Activated CD4-positive, alpha-beta T cell treated with anti-CD3 and anti-CD28 coated beads, Interleukin-10, Interleukin-2, amounts not matched to agents 100 ng/mL and 50 ng/mL, durations not matched to agents 16 hours and 8 hours (primary cell): ENCODE results near the gene DHTKD1.

Experiments used
- DNase-seq: peaks from one replicate; pipeline ENCODE4 v3.0.0-alpha.2; 2020

The DHTKD1 gene

GRCh38 chr10:12068449-12069269 lies at the start of gene DHTKD1:
DHTKD1 (plus strand) TSS chr10:12068954; CDS start chr10:12069034, 80 bp downstream.
- peak; percentile 99 for DNase-seq

GRCh38 chr10:12019283-12019971 lies 49.3 kb upstream of the DHTKD1 start:
- DNase-seq, result no peak

GRCh38 chr10:12020574-12020973 lies 48.2 kb upstream of the DHTKD1 start:
- no peak for DNase-seq

GRCh38 chr10:12022580-12023257 lies 46.0 kb upstream of the DHTKD1 start:
- peak; percentile 31 for DNase-seq

GRCh38 chr10:12025591-12025990 lies 43.2 kb upstream of the DHTKD1 start:
- no peak for DNase-seq

- no peak for DNase-seq
These were observed 41.2 kb upstream of the DHTKD1 start for GRCh38 chr10:12027539-12027938.

- no peak for DNase-seq
These were observed 37.4 kb upstream of the DHTKD1 start for GRCh38 chr10:12031404-12031803.

- DNase-seq, result no peak
These were observed 32.6 kb upstream of the DHTKD1 start for GRCh38 chr10:12036073-12036655.

- peak; percentile 70 for DNase-seq
These were observed 26.9 kb upstream of the DHTKD1 start for GRCh38 chr10:12041766-12042408.

- peak; percentile 46 for DNase-seq
These were observed 26.4 kb upstream of the DHTKD1 start for GRCh38 chr10:12042409-12042796.

- DNase-seq, result peak; percentile 99
These were observed 25.7 kb upstream of the DHTKD1 start, which contains the start of gene UPF2 for GRCh38 chr10:12042797-12043651. UPF2 (minus strand) TSS chr10:12042809; CDS start chr10:12035423, 7,386 bp downstream.

- no peak for DNase-seq
These were observed 23.2 kb upstream of the DHTKD1 start for GRCh38 chr10:12045596-12045995.

GRCh38 chr10:12048547-12048946 lies 20.2 kb upstream of the DHTKD1 start:
- DNase-seq, result peak; percentile 41

- no peak for DNase-seq
These were observed 18.2 kb upstream of the DHTKD1 start for GRCh38 chr10:12050528-12050927.

GRCh38 chr10:12051241-12051640 lies 17.5 kb upstream of the DHTKD1 start:
- DNase-seq, result no peak

- no peak for DNase-seq
These were observed 13.0 kb upstream of the DHTKD1 start for GRCh38 chr10:12055732-12056131.

- no peak for DNase-seq
These were observed 12.0 kb upstream of the DHTKD1 start for GRCh38 chr10:12056748-12057147.

- DNase-seq, result no peak
These were observed 7.6 kb upstream of the DHTKD1 start for GRCh38 chr10:12061124-12061523.

GRCh38 chr10:12062754-12063482 lies 5.8 kb upstream of the DHTKD1 start:
- DNase-seq, result no peak

GRCh38 chr10:12063483-12063818 lies 5.3 kb upstream of the DHTKD1 start:
- no peak for DNase-seq

GRCh38 chr10:12067336-12067735 lies 1.4 kb upstream of the DHTKD1 start:
- DNase-seq, result peak; percentile 35
